Measurements from ENCODE around the gene C18orf32. TPM values are rescaled to one million over a fixed set of nuclear protein-coding genes. Genes with fewer than 3 reads are reported as not detected.

Gene C18orf32
- total and polyA plus RNA-seq, 2 of the 8 experiments (the other 6 are each of a cell fraction or from before 2014, with no cell fraction given) = 17.3 to 20.1 TPM

DNA sequence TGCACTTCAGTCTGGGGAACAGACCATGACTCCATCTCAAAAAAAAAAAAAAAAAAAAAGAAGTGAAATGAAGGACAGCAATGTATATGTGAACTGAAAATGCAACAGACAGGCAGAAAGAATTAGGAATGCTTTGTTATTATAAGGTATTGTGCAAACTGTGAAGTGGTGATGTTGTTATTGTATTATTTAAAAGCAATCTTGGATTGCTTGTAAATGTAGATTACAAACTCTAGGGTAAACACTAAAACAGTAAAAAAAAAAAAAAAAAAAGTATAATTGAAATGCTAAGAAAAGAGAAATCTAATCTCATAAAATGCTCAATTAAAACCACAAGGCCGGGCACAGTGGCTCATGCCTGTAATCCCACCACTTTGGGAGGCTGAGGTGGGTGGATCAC lies 51.9 kb downstream of the C18orf32 start:
- TF ChIP-seq JUND (IDR thresholded peaks at IDR 0.05; ENCODE audit: low read length) (no peak), YY1 (IDR thresholded peaks at IDR 0.05; ENCODE audit: low read depth, low read length) (no peak)
- TF ChIP-seq, protein P1, sequence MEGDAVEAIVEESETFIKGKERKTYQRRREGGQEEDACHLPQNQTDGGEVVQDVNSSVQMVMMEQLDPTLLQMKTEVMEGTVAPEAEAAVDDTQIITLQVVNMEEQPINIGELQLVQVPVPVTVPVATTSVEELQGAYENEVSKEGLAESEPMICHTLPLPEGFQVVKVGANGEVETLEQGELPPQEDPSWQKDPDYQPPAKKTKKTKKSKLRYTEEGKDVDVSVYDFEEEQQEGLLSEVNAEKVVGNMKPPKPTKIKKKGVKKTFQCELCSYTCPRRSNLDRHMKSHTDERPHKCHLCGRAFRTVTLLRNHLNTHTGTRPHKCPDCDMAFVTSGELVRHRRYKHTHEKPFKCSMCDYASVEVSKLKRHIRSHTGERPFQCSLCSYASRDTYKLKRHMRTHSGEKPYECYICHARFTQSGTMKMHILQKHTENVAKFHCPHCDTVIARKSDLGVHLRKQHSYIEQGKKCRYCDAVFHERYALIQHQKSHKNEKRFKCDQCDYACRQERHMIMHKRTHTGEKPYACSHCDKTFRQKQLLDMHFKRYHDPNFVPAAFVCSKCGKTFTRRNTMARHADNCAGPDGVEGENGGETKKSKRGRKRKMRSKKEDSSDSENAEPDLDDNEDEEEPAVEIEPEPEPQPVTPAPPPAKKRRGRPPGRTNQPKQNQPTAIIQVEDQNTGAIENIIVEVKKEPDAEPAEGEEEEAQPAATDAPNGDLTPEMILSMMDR (IDR thresholded peaks at IDR 0.05; ENCODE audit: control extremely low read depth in 1 of 3, insufficient read depth in 1 of 3, low read depth in 1 of 3, low read length in 3 of 3) = no peak
- POLR2A ChIA-PET (ENCODE audit: partially characterized antibody) = no interaction called here
- H2BK20ac ChIP-seq (ENCODE audit: low read length) = no peak overlapping the region
- no peak overlapping the region for H2BK12ac ChIP-seq (ENCODE audit: low read depth, low read length)
- H3K9me3 ChIP-seq (ENCODE audit: insufficient read depth in 2 of 2, low read depth in 1 of 2, low read length in 1 of 2) = no peaks in the 10 kb centered on the region
- CTCF ChIA-PET (ENCODE audit: partially characterized antibody) = interaction anchor here (1.2 kb wide), 1 partner anchor 12 kb away, joined by 3 read pairs; no protein-coding TSS in a partner anchor
- H3K18ac ChIP-seq (ENCODE audit: extremely low read depth, low read length) = no peak overlapping the region
- no peak overlapping the region for H3K14ac ChIP-seq (ENCODE audit: insufficient read length)
- H3K9ac ChIP-seq (replicated peaks in 1 of 4; ENCODE audit: extremely low read depth in 1 of 4, low read depth in 3 of 4, low read length in 3 of 4) = no peak overlapping the region
- H3K27ac ChIP-seq (ENCODE audit: low read depth, low read length) = no peak overlapping the region
- H2BK15ac ChIP-seq (ENCODE audit: low read length) = no peak overlapping the region
- no peak overlapping the region for H2BK5ac ChIP-seq (ENCODE audit: low read depth, low read length)
- H3K4me2 ChIP-seq (ENCODE audit: insufficient read depth in 1 of 2, low read depth in 2 of 2, low read length in 2 of 2) = no peak overlapping the region
- H4K20me1 ChIP-seq (replicated peaks in 1 of 2; ENCODE audit: control insufficient read depth in 1 of 2, insufficient read depth in 2 of 2, low read length in 2 of 2) = peaks cover 0 to 2% of the 10 kb centered on the region in 2 experiments
- H2AK5ac ChIP-seq (ENCODE audit: low read depth, low read length) = no peak overlapping the region
- no peak overlapping the region for H4K91ac ChIP-seq (replicated peaks; ENCODE audit: insufficient read length, low read length)
- no peak overlapping the region for H3K23ac ChIP-seq (ENCODE audit: insufficient read length)
- no peak for FAIRE-seq
- H2BK120ac ChIP-seq (replicated peaks; ENCODE audit: low read depth, low read length) = no peak overlapping the region
- DNase-seq (ENCODE audit: low read depth in 1 of 2, low spot score in 2 of 2) = no peak
- H2AFZ ChIP-seq (ENCODE audit: low read length) = no peak overlapping the region
- H3K27me3 ChIP-seq (replicated peaks in 1 of 4; ENCODE audit: control insufficient read depth in 3 of 4, extremely low read depth in 1 of 4, insufficient read depth in 3 of 4, low read length in 3 of 4) = no peaks in the 10 kb centered on the region
- no peak overlapping the region for H3K4ac ChIP-seq (replicated peaks; ENCODE audit: insufficient read length, low read depth, low read length)
- no peak overlapping the region for H4K8ac ChIP-seq (ENCODE audit: extremely low read depth, insufficient read depth, low read length)
- H3K4me3 ChIP-seq (ENCODE audit: extremely low read depth in 1 of 4, insufficient read depth in 2 of 4, low read depth in 3 of 4, low read length in 4 of 4) = no peak overlapping the region
- H3K79me2 ChIP-seq (ENCODE audit: control insufficient read depth in 1 of 2, insufficient read depth in 2 of 2, low read length in 2 of 2) = no peaks in the 10 kb centered on the region
- H3K4me1 ChIP-seq (replicated peaks in 1 of 4; ENCODE audit: control insufficient read depth in 3 of 4, insufficient read depth in 4 of 4, low read length in 3 of 4) = peaks cover 0 to 7% (median 0%) of the 10 kb centered on the region in 4 experiments; a peak in 2 of 7 replicates
- no peak overlapping the region for H3K56ac ChIP-seq (replicated peaks; ENCODE audit: insufficient read length, low read depth, low read length)
- no peaks in the 10 kb centered on the region for H3K36me3 ChIP-seq (ENCODE audit: control insufficient read depth in 2 of 4, insufficient read depth in 4 of 4, low read length in 3 of 4)
- 91% methylated on average over 1 of the region's 1 CpG; no CpG with 5 or more reads in 1 of the 2 experiments for WGBS, 2 experiments (ENCODE audit: extremely low coverage in 1 of 2, insufficient coverage in 1 of 2, insufficient read length in 1 of 2, insufficient replicate concordance in 2 of 2, low coverage in 1 of 2, low lambda C conversion rate in 2 of 2, missing lambda C conversion rate in 1 of 2)
- 0 out of 2 replicates have a peak, but pooled peaks cover 2% of the 10 kb centered on the region for H3K79me1 ChIP-seq (ENCODE audit: low read depth, low read length)
- no peaks in the 10 kb centered on the region for H3K23me2 ChIP-seq (ENCODE audit: low read depth, low read length)
- H4K5ac ChIP-seq (ENCODE audit: insufficient read length, low read depth, low read length) = no peak overlapping the region
